IMR-90 (cell line): ENCODE measurements around the gene CDK14. TPM values are rescaled to one million over a fixed set of nuclear protein-coding genes. Genes with fewer than 3 reads are reported as not detected.

ENCODE experiments used
- ATAC-seq: fragments of 200-7000 bp; cut with Tn5 transposase; 2 replicates; pipeline ENCODE4 v1.9.1; 2020; ENCODE audit warnings: low read depth, mild to moderate bottlenecking, moderate library complexity
- BruUV-seq: library from RNA; stranded (reverse); fragments of 400-500 nt; replicated peaks from 2 replicates; lab custom pipeline; 2021; lab: Mats Ljungman, UMichigan
- CTCF ChIA-PET: fragments of 300-600 bp; formaldehyde crosslinking; extraction: SDS; loops from one replicate; lab custom pipeline; 2021; ENCODE audit warnings: antibody characterized with exemption; lab: Yijun Ruan, JAX
- POLR2A ChIA-PET: fragments of 300-600 bp; sonication (Branson Sonifier 250); formaldehyde crosslinking; loops from one replicate; lab custom pipeline; 2022; ENCODE audit warnings: antibody characterized with exemption; ENCODE audit not compliant: unreplicated experiment; lab: Charles Lee
- DNase-seq: peaks from one replicate; pipeline ENCODE4 v3.0.0; 2013
- H2AFZ ChIP-seq: replicated peaks from 2 replicates; pipeline ENCODE3; 2013; ENCODE audit warnings: low read length, mild to moderate bottlenecking; ENCODE audit not compliant: poor library complexity
- H2AK5ac ChIP-seq: 2 replicates; pipeline ENCODE4 v1.6.1; 2013; ENCODE audit warnings: low read depth, low read length, inconsistent platforms
- H2AK9ac ChIP-seq: replicated peaks from 2 replicates; pipeline ENCODE3; 2013; ENCODE audit warnings: mild to moderate bottlenecking, low read depth, low read length, moderate library complexity; ENCODE audit not compliant: poor library complexity
- H2BK120ac ChIP-seq: 2 replicates; pipeline ENCODE4 v1.6.1; 2013; ENCODE audit warnings: low read depth, low read length, inconsistent platforms
- H2BK15ac ChIP-seq: 3 replicates; pipeline ENCODE4 v1.6.1; 2013; ENCODE audit warnings: low read depth, low read length, inconsistent platforms
- H2BK20ac ChIP-seq: 2 replicates; pipeline ENCODE4 v1.6.1; 2013; ENCODE audit warnings: low read depth, mild to moderate bottlenecking, inconsistent platforms, low read length, moderate library complexity
- H2BK5ac ChIP-seq: 2 replicates; pipeline ENCODE4 v1.6.1; 2013; ENCODE audit warnings: mild to moderate bottlenecking, low read depth, low read length, inconsistent platforms; ENCODE audit not compliant: poor library complexity, severe bottlenecking
- H3K14ac ChIP-seq: replicated peaks from 2 replicates; pipeline ENCODE4 v1.6.1; 2013; ENCODE audit warnings: low read depth, low read length, inconsistent platforms
- H3K18ac ChIP-seq: 2 replicates; pipeline ENCODE4 v1.6.1; 2013; ENCODE audit warnings: low read depth, low read length, control low read depth
- H3K23ac ChIP-seq: 2 replicates; pipeline ENCODE4 v1.6.1; 2013; ENCODE audit warnings: low read depth, low read length, inconsistent platforms
- H3K27ac ChIP-seq: 2 replicates; pipeline ENCODE4 v1.5.1; 2013; ENCODE audit warnings: mild to moderate bottlenecking, control low read depth, low read length; ENCODE audit not compliant: insufficient read depth
- H3K27me3 ChIP-seq: 2 replicates; pipeline ENCODE4 v1.6.1; 2013; ENCODE audit warnings: low read length; ENCODE audit not compliant: control insufficient read depth, insufficient read depth
- H3K36me3 ChIP-seq: 2 replicates; pipeline ENCODE4 v1.6.1; 2013; ENCODE audit warnings: low read length, mixed read lengths; ENCODE audit not compliant: control insufficient read depth, insufficient read depth
- H3K4ac ChIP-seq: 2 replicates; pipeline ENCODE4 v1.6.1; 2013; ENCODE audit warnings: low read depth, low read length, inconsistent platforms
- H3K4me1 ChIP-seq: 2 replicates; pipeline ENCODE4 v1.6.1; 2013; ENCODE audit warnings: low read length, mixed read lengths; ENCODE audit not compliant: control insufficient read depth, insufficient read depth
- H3K4me2 ChIP-seq: 2 replicates; pipeline ENCODE4 v1.6.1; 2013; ENCODE audit warnings: low read depth, mild to moderate bottlenecking, control low read depth, low read length, moderate library complexity
- H3K4me3 ChIP-seq: 2 replicates; pipeline ENCODE4 v1.5.1; 2013; ENCODE audit warnings: low read depth, mild to moderate bottlenecking, control low read depth, low read length, moderate library complexity; ENCODE audit not compliant: insufficient read depth
- H3K56ac ChIP-seq: 2 replicates; pipeline ENCODE4 v1.6.1; 2013; ENCODE audit warnings: low read length, inconsistent platforms; ENCODE audit not compliant: insufficient read depth; ENCODE audit errors: extremely low read depth
- H3K79me1 ChIP-seq, 2 experiments: 2 replicates each; pipeline ENCODE4 v1.6.1; 2013; ENCODE audit warnings: low read length in 2 of 2, inconsistent platforms in 1 of 2, low read depth in 1 of 2
- H3K9ac ChIP-seq: 2 replicates; pipeline ENCODE4 v1.6.1; 2013; ENCODE audit warnings: low read depth, low read length, control low read depth
- H3K9me1 ChIP-seq: 2 replicates; pipeline ENCODE4 v1.6.1; 2013; ENCODE audit warnings: low read length, inconsistent platforms; ENCODE audit not compliant: insufficient read depth
- H3K9me3 ChIP-seq: 2 replicates; pipeline ENCODE4 v1.6.1; 2013; ENCODE audit warnings: low read length; ENCODE audit not compliant: control insufficient read depth, insufficient read depth
- H4K20me1 ChIP-seq: 2 replicates; pipeline ENCODE4 v1.6.1; 2013; ENCODE audit warnings: low read length, inconsistent platforms; ENCODE audit not compliant: insufficient read depth
- H4K5ac ChIP-seq: 2 replicates; pipeline ENCODE4 v1.6.1; 2013; ENCODE audit warnings: mild to moderate bottlenecking, low read depth, low read length, control low read depth
- H4K8ac ChIP-seq, 2 experiments: 2 replicates each; pipeline ENCODE4 v1.6.1; 2013; ENCODE audit warnings: low read depth in 2 of 2, low read length in 2 of 2, control low read depth in 1 of 2, inconsistent platforms in 1 of 2
- H4K91ac ChIP-seq: 2 replicates; pipeline ENCODE4 v1.6.1; 2013; ENCODE audit warnings: low read depth, low read length, inconsistent platforms; ENCODE audit not compliant: insufficient read depth
- CEBPB ChIP-seq: IDR thresholded peaks from 2 replicates; pipeline ENCODE4 v1.6.1; 2012; ENCODE audit warnings: low read depth, low read length, improper control_type of control experiment
- MXI1 ChIP-seq: IDR thresholded peaks from 2 replicates; pipeline ENCODE4 v1.6.1; 2012; ENCODE audit warnings: low read depth, mild to moderate bottlenecking, low read length, moderate library complexity, borderline replicate concordance
- WGBS, 2 experiments: methylation state at CpG; one replicate each; pipeline versions ENCODE4 v1.1.5 to v1.1.7; 2013; ENCODE audit warnings: missing lambda C conversion rate in 2 of 2; ENCODE audit not compliant: insufficient read length in 1 of 2; ENCODE audit errors: extremely low coverage in 2 of 2; 5-methylcytosine and 5-hydroxymethylcytosine counted together
- dilution Hi-C: fragments of 300-500 bp; cut with HindIII; formaldehyde crosslinking; loops from one replicate; pipeline ENCODE4 v1.14.3; 2018; ENCODE audit warnings: low sequenced_read_pairs; ENCODE audit not compliant: unreplicated experiment
- in situ Hi-C: fragments of 300-500 bp; cut with MboI; formaldehyde crosslinking; loops from 3 replicates; pipeline ENCODE4 v1.14.3; 2019; ENCODE audit warnings: low sequenced_read_pairs, inconsistent platforms, mixed read lengths
- intact Hi-C: fragments of 100-400 bp; cut with micrococcal nuclease; formaldehyde crosslinking; loops from 2 replicates; pipeline ENCODE4 v1.10.0; 2022
- polyA plus RNA-seq, 3 experiments: library from polyadenylated mRNA; depleted of rRNA; stranded (reverse); fragments of >200 nt; gene quantifications; 2 replicates each; pipeline ENCODE4 v1.2.3, GENCODE V29; 2012; ENCODE audit warnings: low replicate concordance in 1 of 3
- total RNA-seq: library from RNA; depleted of rRNA; stranded (reverse); fragments of >200 nt; gene quantifications from 2 replicates; pipeline ENCODE4 v1.2.3, GENCODE V29; 2012

CDK14 gene
- total and polyA plus RNA-seq, 2 of the 4 experiments (the other 2 are of a cell fraction), result 10.1 to 29.6 TPM

GRCh38 chr7:91128683-91129348, 532.7 kb downstream of the CDK14 start:
- peak overlapping the region; percentile 70 for H3K23ac ChIP-seq
- peak overlapping the region; percentile 43; the same call in 1 of the 2 replicates for H3K14ac ChIP-seq
- no peaks in the 10 kb centered on the region for H3K9me3 ChIP-seq
- peak overlapping the region; percentile 55 for H2BK120ac ChIP-seq
- H2BK5ac ChIP-seq, result peak overlapping the region; percentile 64
- peak overlapping the region; percentile 91 for H3K4me2 ChIP-seq
- H2AK9ac ChIP-seq, result no peak overlapping the region
- no peak overlapping the region; the same call in 1 of the 2 replicates for H3K56ac ChIP-seq
- no peaks in the 10 kb centered on the region for H3K79me1 ChIP-seq
- no peaks in the 10 kb centered on the region for H3K9me1 ChIP-seq
- H2BK15ac ChIP-seq, result peak overlapping the region; percentile 16; the same call in 1 of the 3 replicates
- BruUV-seq, result no TSS peak
- H3K4ac ChIP-seq, result peak overlapping the region; percentile 55; the same call in 1 of the 2 replicates
- H4K91ac ChIP-seq, result no peak overlapping the region
- intact Hi-C loops (loop anchor here (1.0 to 5.0 kb wide), 2 partner anchors 38 to 135 kb away; partner anchors contain the start of gene FZD1), dilution Hi-C loops (no loop called here), in situ Hi-C loops (no loop called here)
- no peaks in the 10 kb centered on the region for H3K27me3 ChIP-seq
- peak; percentile 38 for DNase-seq
- WGBS, 2 experiments, result no CpG with 5 or more reads among the region's 6 CpGs
- H3K27ac ChIP-seq, result peak overlapping the region; percentile 89; the same call in 1 of the 2 replicates
- peak overlapping the region; percentile 22; the same call in 1 of the 2 replicates for H3K9ac ChIP-seq
- H3K4me3 ChIP-seq, result peak overlapping the region; percentile 7; the same call in 1 of the 2 replicates
- ChIA-PET CTCF (interaction anchor here (0.8 kb wide), 1 partner anchor 100 kb away, joined by 3 read pairs; no protein-coding TSS in a partner anchor), POLR2A (no interaction called here)
- 0 out of 2 replicates have a peak overlapping the region, but pooled peaks have one; percentile 52 for H2BK20ac ChIP-seq
- H4K20me1 ChIP-seq, result no peaks in the 10 kb centered on the region
- H2AFZ ChIP-seq, result peak overlapping the region; percentile 11
- peak overlapping the region; percentile 51; the same call in 1 of the 2 replicates for H4K5ac ChIP-seq
- H4K8ac ChIP-seq, result peak overlapping the region in 1 of 2 experiments; percentile 63; a peak in 2 of 4 replicates
- H2AK5ac ChIP-seq, result peak overlapping the region; percentile 40; the same call in 1 of the 2 replicates
- H3K36me3 ChIP-seq, result no peaks in the 10 kb centered on the region
- peak overlapping the region; percentile 85 for H3K18ac ChIP-seq
- TF ChIP-seq CEBPB (peak; percentile 39; the same call in 1 of the 2 replicates), MXI1 (no peak)
- peak; percentile 75 for ATAC-seq
- peaks cover 6% of the 10 kb centered on the region for H3K4me1 ChIP-seq
